Measurements from ENCODE around the gene WRAP73.

WRAP73 gene

DNA sequence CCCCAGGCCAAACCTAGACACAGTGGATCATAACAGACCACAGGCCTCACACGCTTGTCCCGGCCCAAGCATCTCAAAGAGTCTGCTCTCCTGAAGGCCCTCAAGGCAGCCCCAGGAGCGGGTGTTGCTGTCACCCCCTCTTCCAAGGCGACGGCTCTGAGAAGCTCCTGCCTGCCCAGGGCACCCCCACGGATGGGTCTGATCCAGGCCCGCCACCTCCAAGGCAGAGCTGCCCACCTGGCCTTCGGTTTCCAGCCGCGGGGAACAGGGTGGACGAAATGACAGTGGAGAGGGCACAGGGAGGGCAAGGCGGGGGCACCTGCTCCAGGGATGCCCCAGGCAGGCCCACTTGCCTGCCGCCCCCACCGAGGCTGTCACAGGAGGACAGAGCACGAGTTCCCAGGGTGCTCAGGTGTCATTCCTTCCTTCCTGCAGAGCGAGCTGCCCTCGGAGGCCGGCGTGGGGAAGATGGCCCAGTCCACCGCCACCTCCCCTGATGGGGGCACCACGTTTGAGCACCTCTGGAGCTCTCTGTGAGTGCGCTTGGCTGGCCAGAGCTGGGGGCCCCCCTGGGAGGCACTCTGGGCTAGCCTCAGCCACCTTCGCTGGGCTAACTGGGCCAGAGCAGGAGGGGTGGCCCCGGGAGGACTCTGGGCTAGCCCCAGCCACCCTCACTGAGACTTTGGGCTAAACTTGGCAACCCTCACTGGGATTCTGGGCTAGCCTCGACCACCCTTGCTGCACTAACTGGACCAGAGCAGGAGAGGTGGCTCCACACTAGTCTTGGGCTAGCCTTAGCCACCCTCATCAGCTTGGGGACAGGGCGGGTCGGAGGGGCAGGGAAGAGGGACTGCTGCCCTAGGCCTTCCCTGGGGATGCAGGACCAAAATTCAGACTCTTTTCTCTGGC lies 32.2 kb upstream of the WRAP73 start:
- no peak for DNase-seq (ENCODE audit: low read depth)

- DNase-seq (ENCODE audit: low read depth): no peak
Measured at GRCh38 chr1:3681231-3681897, 31.5 kb upstream of the WRAP73 start.

- no peak for DNase-seq (ENCODE audit: low read depth)
Measured at GRCh38 chr1:3680488-3681230, 30.8 kb upstream of the WRAP73 start.

DNA sequence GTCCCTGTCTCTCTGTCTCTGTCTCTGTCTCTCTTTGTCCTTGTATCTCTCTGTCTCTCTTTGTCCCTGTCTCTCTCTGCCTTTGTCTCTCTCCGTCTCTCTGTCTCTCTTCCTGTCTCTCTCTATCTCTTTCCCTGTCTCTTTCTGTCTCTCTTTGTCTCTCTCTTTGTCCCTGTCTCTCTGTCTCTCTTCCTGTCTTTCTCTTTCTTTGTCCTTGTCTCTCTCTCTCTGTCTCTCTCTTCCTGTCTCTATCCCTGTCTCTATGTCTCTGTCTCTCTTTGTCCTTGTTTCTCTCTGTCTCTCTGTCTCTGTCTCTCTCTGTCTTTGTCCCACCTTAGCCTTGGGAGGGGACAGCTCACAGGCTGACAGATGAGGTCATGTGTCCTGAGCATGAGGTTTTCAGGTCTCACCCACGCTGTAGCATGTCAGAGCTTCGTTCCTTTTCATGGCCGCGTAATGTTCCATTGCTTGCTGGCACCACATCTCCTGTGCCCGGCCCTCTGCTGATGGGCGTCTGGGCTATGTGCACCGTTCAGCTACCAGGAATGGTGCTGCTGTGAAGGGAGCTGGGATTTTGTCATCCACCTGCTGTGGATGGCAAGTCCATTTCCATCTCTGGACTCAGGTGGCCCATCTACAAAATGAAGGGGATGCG lies 30.0 kb upstream of the WRAP73 start:
- DNase-seq (ENCODE audit: low read depth): no peak

DNA sequence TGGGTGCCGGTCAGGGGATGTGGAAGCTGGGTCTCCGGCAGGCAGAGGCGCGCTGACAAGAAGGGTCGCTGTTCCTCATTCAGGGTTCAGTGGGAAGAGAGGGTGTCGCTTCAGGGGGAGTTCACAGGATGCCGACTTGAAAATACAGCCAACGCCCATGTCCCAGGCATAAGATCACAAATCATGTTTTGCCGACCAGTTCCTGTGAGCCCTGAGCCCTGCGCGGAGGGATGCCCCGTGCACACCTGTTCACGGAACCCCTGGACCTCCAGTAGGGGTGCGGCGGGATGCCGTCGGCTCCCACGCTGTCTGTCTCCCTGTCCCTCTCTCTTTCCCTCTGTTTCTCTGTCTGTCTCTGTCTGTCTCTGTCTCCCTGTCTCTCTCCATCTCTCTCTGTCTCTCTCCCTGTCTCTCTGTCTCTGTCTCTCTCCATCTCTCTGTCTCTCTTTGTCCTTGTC lies 29.2 kb upstream of the WRAP73 start:
- DNase-seq (ENCODE audit: low read depth): no peak

- no peak for DNase-seq (ENCODE audit: low read depth)
Measured at GRCh38 chr1:3678361-3679097, 28.6 kb upstream of the WRAP73 start.

- DNase-seq (ENCODE audit: low read depth): no peak
Measured at GRCh38 chr1:3677484-3677883, 27.6 kb upstream of the WRAP73 start.

DNA sequence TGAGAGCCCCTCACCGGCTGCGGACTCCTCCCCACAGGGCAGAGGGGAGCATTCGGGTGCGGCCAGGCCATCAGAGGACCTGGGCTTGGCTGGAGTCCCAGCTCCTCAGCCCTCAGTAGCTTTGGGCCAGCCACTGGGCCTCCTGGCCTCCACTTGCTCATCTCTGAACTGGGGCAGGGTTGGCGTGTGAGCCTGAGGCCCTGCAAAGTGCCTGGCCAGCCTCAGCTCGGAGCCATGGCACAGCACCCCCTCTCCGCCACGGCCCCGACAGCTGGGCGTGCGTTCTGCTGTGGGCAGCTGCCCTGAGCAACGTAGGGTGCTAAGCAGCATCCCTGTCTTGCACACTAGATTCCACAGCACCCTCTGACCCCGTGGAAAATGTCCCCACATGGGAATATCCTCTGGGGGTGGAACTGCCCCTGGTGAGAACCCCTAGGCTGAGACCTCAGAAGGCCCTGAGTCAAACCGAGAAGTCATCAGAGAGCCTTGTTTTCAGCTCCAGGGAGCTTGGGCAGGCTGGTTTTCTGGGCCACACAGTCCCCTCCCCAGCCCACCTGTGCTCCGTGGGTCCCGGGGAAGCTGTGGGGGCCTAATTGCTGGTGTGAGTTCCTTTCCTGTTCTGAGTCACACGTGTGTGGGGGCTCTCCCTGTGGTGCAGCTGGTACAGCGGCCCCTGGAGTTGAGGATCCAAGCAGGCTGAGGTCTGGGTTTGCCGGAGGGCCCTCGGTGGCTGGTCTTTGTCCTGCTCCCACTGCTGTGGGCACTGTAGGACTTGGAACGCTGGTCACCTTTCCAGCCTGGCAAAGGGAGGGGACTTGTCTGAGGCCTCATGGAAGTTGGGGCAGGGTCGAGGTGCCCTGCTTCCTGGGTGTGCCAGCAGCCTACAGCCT lies 26.9 kb upstream of the WRAP73 start:
- no peak for DNase-seq (ENCODE audit: low read depth)

DNA sequence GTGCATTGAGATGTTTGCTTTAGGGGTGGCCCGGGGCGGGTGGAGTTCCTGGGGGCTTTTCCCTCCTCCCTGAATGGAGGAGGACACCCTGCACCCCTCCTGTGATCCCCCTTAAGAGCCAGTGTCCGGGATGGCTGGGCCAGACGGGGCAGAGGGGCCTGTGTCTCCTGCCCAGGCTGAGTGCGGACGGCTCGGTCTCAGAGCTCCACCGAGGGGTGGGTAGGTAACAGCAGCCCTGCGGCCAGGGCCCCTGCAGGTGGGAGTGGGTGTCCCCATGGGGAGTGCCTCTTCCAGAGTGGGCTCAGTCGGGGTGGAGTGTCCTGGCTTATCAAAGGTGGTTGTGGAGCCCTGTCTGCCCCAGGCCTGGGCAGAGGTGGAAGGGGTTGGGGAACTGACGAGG lies 25.5 kb upstream of the WRAP73 start:
- no peak for DNase-seq (ENCODE audit: low read depth)

DNA sequence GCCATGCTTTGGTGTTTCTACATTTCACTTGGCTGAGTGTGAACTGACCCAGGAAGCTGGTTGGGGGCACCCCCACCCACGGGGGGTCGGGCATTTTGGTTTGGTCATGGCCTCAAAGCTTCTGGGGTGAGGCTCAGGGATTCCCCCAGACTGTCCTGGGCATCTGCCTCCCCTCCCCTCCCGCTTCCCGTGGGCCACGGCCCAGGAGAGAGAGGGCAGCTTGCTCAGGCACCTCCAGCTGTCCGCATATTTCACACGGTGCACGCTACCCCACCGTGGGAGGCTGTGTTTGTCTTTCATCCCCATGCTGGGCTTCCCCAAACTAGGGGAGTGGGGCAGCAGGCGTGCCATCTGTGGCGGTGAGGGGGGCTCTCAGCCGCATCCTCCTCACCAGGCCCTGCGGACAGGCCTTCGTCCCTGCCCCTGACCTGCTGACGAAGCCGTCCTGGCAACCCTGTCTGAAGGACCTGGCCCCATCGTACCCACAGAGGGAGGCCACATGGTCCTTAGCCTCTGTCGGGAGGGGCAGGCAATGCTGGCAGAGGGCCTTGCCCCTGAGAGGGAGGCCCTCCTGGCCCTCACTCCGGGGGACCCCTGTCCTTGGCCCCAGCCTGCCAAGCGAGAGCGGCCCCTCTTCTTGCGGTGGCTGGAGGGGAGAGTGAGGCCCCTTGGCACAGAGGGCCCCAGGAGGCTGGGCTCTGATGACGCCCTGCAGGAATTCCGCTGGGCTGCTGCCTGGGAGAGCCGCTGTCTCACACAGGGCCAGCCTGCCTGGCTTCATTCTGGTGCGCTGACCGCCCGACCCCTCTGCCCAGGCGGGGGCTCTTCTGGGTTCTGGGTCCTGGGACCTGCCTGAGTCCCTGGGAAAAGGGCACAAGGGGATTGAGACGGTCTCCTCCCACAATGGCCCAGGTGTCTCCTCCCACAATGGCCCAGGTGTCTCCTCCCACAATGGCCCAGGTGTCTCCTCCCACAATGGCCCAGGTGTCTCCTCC lies 24.5 kb upstream of the WRAP73 start:
- no peak for DNase-seq (ENCODE audit: low read depth)

- no peak for DNase-seq (ENCODE audit: low read depth)
Measured at GRCh38 chr1:3673381-3674099, 23.6 kb upstream of the WRAP73 start.

DNA sequence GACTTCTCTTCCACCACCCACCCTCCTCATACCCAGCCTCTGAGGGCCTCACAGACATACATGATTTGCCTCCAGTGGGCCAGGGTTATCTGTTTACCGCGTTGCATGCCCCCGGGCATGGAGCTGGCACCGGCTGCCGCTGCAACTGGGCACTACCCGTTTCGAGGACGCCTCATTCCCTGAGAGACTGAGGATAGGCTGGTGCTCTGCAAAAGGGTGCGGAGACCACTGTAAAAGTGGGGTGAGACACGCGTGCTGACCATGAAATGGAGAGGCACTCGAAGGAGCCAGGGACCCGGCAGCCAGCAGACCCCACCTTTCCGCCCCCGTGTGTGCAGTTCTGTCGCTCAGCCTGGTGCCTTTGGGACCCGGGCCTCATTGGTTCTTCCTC lies 23.1 kb upstream of the WRAP73 start:
- no peak for DNase-seq (ENCODE audit: low read depth)

GRCh38 chr1:3672231-3672970 lies 22.5 kb upstream of the WRAP73 start:
- no peak for DNase-seq (ENCODE audit: low read depth)

GRCh38 chr1:3671371-3672180 lies 21.7 kb upstream of the WRAP73 start:
- DNase-seq (ENCODE audit: low read depth): no peak

DNA sequence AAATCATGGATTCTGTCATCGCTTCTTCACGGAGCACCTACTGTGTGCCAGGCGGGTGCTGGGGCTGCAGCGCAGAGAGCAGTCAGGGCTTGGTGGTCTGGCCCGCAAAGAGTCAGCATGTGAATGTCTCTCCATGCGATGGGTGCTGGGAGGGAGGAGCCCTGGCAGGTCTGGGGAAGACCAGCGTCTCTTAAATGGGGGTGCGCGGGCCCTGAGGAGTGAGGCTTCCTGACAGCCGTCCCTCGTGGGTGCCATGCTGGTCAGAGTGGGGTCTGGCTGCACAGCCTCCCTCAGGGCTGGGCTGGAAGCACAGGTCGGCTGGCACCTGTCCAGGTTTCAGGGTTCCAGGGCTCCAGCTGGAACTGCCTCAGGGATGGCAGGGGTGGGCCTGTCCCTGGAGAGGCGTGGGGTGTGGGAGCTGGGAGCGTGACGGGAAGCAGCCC lies 20.9 kb upstream of the WRAP73 start:
- DNase-seq (ENCODE audit: low read depth): no peak

DNA sequence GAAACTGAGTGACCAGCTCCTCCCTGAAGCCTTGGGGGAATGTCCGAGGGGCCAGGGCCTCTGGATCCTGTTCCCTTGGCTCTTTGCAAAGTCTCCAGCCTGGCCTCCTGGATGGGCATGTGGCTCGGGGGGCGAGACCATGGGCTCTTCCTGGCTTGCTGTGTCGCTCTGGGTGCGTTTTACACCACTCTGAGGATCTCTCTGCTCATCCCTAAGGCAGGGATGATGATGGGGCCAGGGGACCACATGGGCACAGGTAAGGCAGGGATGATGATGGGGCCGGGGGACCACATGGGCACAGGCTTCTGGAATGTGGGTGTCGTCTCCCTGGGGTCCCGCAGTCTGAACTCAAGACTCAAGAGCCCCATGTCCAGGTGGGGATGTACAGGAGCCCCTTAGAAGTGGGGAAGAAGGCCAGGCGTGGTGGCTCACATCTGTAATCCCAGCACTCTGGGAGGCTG lies 20.1 kb upstream of the WRAP73 start:
- DNase-seq (ENCODE audit: low read depth): no peak

DNA sequence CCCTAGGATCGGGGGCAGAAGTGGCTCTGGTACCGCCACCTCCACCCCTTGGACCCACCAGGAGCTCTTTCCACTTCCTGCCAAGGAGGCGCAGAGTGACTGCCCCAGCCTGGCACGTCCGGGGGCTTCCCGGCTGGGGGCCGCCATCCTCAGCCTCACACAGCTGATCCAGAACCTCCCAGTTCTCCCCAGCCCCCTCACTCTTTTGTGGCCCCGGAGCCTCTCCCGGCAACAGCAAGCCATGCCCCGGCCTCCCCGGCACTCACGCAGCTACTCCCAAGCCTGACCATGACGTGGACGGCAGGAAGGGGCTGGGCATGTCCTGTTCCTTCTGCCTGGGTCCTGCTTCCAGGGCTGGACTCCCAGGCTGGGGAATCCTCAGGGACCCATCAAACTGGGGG lies 19.5 kb upstream of the WRAP73 start:
- no peak for DNase-seq (ENCODE audit: low read depth)

All from stimulated activated CD8-positive, alpha-beta memory T cell treated with anti-CD3 and anti-CD28 coated beads, Interleukin-12 subunit alpha, Interleukin-12 subunit beta, amount 100 ng/mL, for 1 hour (primary cell).